Right cardiac atrium (tissue), 5 donors: ENCODE data around the gene EHMT1. TPM values are rescaled to one million over a fixed set of nuclear protein-coding genes. Genes with fewer than 3 reads are reported as not detected.

Experiments used
- ATAC-seq, 2 donors: fragments of 200-7000 bp; cut with Tn5 transposase; one replicate each; pipeline versions ENCODE4 v1.8.0 to v1.9.1; 2020; ENCODE audit warnings: moderate library complexity in 2 of 2, mild to moderate bottlenecking in 1 of 2
- DNase-seq, 3 donors: peaks; one replicate each; pipeline ENCODE4 v3.0.0-alpha.2; 2020
- H3K27ac ChIP-seq: one replicate; pipeline ENCODE4 v1.5.1; 2013; ENCODE audit warnings: mild to moderate bottlenecking, low read length, control low read depth, moderate library complexity
- H3K27me3 ChIP-seq: one replicate; pipeline ENCODE4 v1.6.1; 2013; ENCODE audit not compliant: control insufficient read depth, insufficient read depth
- H3K4me1 ChIP-seq: one replicate; pipeline ENCODE4 v1.6.1; 2013; ENCODE audit warnings: low read length; ENCODE audit not compliant: control insufficient read depth, insufficient read depth
- H3K4me3 ChIP-seq: one replicate; pipeline ENCODE4 v1.5.1; 2013; ENCODE audit warnings: low read length, control low read depth
- H3K9me3 ChIP-seq: one replicate; pipeline ENCODE4 v1.6.1; 2013; ENCODE audit warnings: low read length; ENCODE audit not compliant: control insufficient read depth
- WGBS: extraction: QIAGEN DNeasy Blood & Tissue Kit; methylation state at CpG from one replicate; pipeline ENCODE4 v1.1.7; 2013; 5-methylcytosine and 5-hydroxymethylcytosine counted together
- intact Hi-C, 4 donors: fragments of 100-400 bp; cut with DNase I; formaldehyde crosslinking; loops; one replicate each; pipeline versions ENCODE4 v1.11.0 to v1.14.0; 2022 to 2023
- polyA plus RNA-seq: library from polyadenylated mRNA; stranded (reverse); fragments of 200-250 nt; gene quantifications from one replicate; pipeline ENCODE4 v1.2.3, GENCODE V29; 2013
- total RNA-seq, 4 donors: library from RNA; stranded (reverse); fragmentation: NEBNext Ultra II Directional; extraction: Animal tissue kit (Norgen Biotek cat#: 25700); gene quantifications; one replicate each; pipeline ENCODE4 v1.2.1, GENCODE V29; 2021
- donor health status: healthy with polysubstance abuse.
- donor health status: DM: no; HTN: yes; CAD: no.
- donor health status: DM: no; HTN: no; CAD: no.
- donor health status: DM: no; HTN: yes; CAD: no; lungs with severe emphysema.
- donor health status: DM: yes; HTN: yes; CAD: no.

The EHMT1 gene
- total and polyA plus RNA-seq, 5 donors: 23.3 to 38.6 (median 36.0) TPM

DNA sequence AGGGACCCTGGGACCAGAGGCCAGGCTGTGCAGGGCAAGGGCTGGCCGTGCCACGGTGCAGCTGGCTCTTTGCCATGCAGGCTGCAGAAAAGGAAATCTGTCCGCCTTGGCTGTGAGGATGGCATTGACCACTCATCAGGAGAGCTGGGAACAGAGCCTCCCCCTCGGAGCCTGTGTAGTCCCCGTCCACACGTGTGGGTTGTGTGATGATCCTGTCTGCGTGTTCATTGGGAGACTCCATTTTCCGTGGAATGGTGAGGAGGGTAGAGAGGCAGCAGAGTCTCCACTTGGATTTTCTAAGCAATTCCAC, 47.7 kb downstream of the EHMT1 start:
- H3K27me3 ChIP-seq: no peaks in the 10 kb centered on the region
- H3K4me3 ChIP-seq: no peak overlapping the region
- H3K9me3 ChIP-seq: no peaks in the 10 kb centered on the region
- 39% methylated on average over 8 of the region's 8 CpGs for WGBS
- ATAC-seq: peak; percentile 24 to 29
- intact Hi-C loops: no loop called here
- peak in 1 of 3 donors; percentile 70 for DNase-seq
- no peak overlapping the region for H3K27ac ChIP-seq
- H3K4me1 ChIP-seq: peaks cover 15% of the 10 kb centered on the region

DNA sequence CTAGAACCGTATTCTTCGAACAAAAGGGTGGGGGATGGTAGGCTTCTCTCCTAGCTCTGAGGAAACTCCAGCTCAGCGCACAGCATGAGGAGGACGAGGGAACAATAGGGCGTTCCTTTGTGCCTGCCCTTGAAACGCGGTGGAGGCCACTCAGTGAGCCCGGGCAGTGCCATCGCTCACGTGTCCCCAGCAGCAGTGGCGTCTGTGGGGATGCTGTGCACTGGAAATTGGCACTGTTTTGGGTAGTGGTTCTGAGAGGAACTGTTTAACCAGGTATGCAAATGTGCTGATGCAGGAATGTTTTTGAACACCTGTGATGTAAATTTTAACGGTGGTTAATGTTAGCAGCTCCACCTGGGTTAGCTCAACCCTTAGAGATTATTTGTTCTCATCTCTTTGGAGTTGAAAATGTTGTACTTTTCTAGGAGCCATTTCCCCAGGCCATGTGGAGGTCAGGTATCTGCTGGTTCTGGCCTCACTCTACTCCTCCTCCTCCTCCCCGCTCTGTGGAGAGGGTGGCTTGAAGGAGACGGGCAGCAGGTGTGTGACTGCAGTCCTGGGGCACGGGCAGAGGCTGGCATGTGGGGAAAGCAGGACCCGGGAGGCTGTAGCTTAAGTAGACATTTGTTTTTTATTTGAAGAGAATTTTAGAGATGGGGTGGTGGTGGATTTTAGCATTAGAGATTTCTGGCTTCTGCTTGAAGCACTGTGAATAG, 48.3 kb downstream of the EHMT1 start:
- no peak overlapping the region for H3K4me3 ChIP-seq
- no peaks in the 10 kb centered on the region for H3K27me3 ChIP-seq
- DNase-seq (no peak), ATAC-seq (peak; percentile 29 to 65)
- no peak overlapping the region for H3K27ac ChIP-seq
- no peaks in the 10 kb centered on the region for H3K9me3 ChIP-seq
- intact Hi-C loops: no loop called here
- peaks cover 15% of the 10 kb centered on the region for H3K4me1 ChIP-seq
- 63% methylated on average over 16 of the region's 16 CpGs for WGBS

DNA sequence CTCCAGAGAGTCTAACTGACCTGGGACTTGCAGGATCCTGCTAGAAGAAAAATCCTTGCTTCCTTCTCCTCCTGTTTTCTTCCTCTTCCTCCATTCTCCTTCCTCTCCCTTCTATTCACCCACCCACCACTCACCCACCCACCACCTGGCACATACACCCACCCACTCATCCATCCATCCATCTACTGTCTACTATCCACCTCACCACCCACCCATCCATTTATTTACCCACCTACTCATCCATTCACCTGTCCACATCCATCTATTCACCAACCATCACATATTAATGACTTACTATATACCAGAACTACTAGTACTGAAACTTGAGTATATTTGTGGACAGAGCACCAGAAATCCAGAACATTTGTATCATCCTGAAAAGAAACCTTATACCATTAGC, 49.4 kb downstream of the EHMT1 start:
- DNase-seq (no peak), ATAC-seq (no peak)
- no peaks in the 10 kb centered on the region for H3K27me3 ChIP-seq
- no peak overlapping the region for H3K4me3 ChIP-seq
- intact Hi-C loops: no loop called here
- H3K9me3 ChIP-seq: no peaks in the 10 kb centered on the region
- no peak overlapping the region for H3K27ac ChIP-seq
- H3K4me1 ChIP-seq: peaks cover 16% of the 10 kb centered on the region

DNA sequence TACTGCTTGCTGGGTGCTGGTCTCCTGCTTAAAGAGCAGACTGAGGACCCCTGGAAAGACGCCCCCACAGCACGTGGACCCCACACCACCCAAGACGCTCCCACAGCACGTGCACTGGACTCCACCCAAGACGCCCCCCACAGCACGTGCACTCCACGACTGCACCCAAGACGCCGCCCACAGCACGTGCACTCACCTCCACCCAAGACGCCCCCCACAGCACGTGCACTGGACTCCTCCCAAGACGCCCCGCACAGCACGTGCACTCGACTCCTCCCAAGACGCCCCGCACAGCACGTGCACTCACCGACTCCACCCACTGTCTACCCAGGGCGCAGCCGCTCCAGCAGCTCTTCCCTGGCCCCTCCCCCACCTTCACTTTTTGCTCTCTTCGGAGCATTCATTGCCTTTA, 50.5 kb downstream of the EHMT1 start:
- H3K4me3 ChIP-seq: no peak overlapping the region
- WGBS: 86% methylated on average over 23 of the region's 23 CpGs
- H3K27ac ChIP-seq: no peak overlapping the region
- peak in 1 of 3 donors; percentile 65 for DNase-seq
- peak; percentile 47 to 50 for ATAC-seq
- H3K27me3 ChIP-seq: no peaks in the 10 kb centered on the region
- H3K4me1 ChIP-seq: peaks cover 18% of the 10 kb centered on the region
- H3K9me3 ChIP-seq: no peaks in the 10 kb centered on the region
- intact Hi-C loops: no loop called here

DNA sequence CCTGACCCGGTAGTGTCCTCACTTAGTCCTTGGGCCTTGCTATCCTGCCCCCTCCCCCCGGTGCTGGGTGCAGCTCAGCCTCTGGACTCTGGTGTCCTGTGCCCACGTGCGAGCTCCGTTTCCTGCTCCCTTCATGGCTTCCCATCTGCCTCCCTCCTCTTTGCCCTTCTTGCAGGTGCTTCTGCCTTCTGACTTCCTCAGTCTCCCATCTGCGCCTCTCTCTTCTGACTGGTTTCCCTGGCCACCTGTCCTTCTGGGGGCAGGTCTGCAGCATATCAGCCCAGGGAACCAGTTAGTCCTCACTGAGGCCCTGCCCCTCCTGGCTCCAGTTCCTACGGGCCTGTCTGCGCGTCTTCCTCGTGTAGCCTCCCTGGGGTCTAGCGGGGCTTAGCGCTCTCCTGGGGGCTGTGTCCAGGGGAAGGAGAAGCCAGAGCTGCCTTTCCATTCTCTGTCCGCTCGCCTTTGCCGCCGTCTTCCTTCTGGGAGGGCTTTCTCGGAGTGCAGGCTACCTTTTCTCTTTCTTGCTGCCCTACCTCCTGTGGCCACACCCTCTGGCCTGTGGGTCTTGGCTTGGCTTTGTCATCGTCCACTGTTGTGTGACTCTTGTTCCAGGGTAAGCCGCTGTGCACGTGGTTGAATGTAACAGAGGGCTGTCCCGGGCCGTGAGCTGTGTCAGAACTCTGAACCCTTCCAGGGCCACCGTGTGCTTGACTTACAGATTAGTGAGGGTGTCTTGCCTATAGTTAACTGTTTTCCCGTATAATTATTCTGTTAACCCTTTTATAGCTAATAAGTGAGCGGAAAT, 51.8 kb downstream of the EHMT1 start:
- no peaks in the 10 kb centered on the region for H3K27me3 ChIP-seq
- DNase-seq: peak in 1 of 3 donors; percentile 60
- H3K4me1 ChIP-seq: peaks cover 20% of the 10 kb centered on the region
- H3K27ac ChIP-seq: no peak overlapping the region
- H3K4me3 ChIP-seq: no peak overlapping the region
- ATAC-seq: peak; percentile 47 to 52
- 38% methylated on average over 25 of the region's 25 CpGs for WGBS
- intact Hi-C loops: no loop called here
- H3K9me3 ChIP-seq: no peaks in the 10 kb centered on the region

DNA sequence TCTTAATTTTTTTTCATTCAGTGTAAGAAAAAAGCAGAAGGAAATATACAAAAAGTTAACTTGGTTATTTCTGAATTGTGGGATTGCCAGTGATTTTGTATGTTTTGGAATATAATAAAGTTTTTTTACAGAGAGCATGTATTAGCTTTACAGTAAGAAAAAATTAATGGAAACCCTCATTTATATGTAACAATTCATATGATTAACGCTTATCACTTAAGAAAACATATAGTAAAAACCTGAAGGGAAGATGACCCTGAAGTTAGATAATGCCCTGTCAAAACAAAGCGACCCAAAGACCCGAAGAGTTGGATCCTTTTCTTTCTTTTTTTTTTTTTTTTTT, 52.4 kb downstream of the EHMT1 start:
- DNase-seq (no peak), ATAC-seq (no peak)
- intact Hi-C loops: no loop called here
- Histone ChIP-seq H3K4me1 (peaks cover 18% of the 10 kb centered on the region), H3K9me3 (no peaks in the 10 kb centered on the region), H3K27ac (no peak overlapping the region), H3K27me3 (no peaks in the 10 kb centered on the region), H3K4me3 (no peak overlapping the region)
- WGBS: 87% methylated on average over 3 of the region's 3 CpGs

DNA sequence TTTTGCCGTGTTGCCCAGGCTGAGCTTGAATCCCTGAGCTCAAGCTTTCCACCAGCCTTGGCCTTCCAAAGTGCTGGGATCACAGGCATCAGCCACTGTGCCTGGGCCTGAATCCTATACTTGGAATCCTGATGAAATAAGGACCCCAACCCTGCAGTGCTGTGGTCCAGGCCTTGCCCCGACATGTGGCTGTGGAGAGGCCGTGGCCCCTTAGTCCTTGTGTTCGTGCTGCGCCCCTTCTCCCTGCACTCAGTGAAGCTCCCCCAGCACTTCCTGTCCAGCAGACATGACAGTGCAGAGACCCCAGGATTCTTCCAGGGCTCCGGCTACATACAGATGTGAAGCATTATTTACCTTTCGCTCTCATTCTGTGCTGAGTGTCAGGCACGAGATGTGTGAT, 52.9 kb downstream of the EHMT1 start:
- intact Hi-C loops: no loop called here

DNA sequence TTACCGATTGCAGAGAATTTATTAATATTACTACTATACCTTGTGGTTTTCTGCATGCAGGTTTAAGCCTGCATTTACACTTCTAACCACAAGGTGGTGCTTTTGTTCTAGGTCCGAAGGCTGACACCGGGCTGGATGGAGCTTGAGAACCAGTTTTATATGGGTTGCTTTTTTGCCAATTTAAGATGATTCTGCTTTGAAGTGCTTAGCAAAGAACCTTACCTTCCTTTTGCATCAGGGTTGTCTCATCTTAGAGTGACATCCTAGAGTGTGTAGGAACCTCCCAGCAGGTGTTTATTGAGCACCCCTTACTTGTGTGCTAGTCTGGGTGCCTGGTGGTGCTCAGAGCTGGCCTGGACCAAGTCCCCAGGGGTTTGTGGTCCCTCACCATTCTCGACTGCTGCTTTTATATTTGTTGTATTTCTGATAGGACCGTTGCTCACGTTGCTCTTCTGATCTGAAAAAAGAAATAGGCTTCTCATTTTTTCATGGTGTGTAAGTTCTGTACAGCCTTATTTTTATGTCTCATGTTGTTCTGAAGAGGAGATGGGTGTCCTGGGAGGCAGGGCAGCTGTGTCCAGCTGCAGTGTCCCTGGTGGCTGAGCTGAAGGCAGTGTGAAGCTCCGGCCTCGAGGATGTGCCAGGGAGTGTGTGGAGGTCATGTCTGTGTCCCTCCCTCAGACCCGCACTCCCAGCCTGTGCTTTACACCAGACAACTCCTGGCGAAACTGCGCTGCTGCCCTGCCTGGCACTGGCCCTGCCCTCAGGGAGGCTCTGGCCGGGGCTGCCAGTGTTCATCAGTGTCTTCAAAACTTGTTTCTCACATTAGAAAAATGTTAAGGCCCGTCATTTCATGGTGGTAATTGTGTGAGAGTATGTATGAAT, 54.3 kb downstream of the EHMT1 start:
- DNase-seq (peak in 2 of 3 donors; percentile 65 to 67), ATAC-seq (peak; percentile 30 to 45)
- Histone ChIP-seq H3K4me1 (peaks cover 11% of the 10 kb centered on the region), H3K27ac (no peak overlapping the region), H3K4me3 (no peak overlapping the region), H3K27me3 (no peaks in the 10 kb centered on the region), H3K9me3 (no peaks in the 10 kb centered on the region)
- WGBS: 38% methylated on average over 13 of the region's 13 CpGs
- intact Hi-C loops: no loop called here

More for the DNA sequence above, 52.9 kb downstream of the EHMT1 start:
- no peak for DNase-seq
- Histone ChIP-seq H3K27me3 (no peaks in the 10 kb centered on the region), H3K4me1 (peaks cover 13% of the 10 kb centered on the region), H3K27ac (no peak overlapping the region), H3K4me3 (no peak overlapping the region), H3K9me3 (no peaks in the 10 kb centered on the region)
- 90% methylated on average over 8 of the region's 8 CpGs for WGBS
- no peak for ATAC-seq

DNA sequence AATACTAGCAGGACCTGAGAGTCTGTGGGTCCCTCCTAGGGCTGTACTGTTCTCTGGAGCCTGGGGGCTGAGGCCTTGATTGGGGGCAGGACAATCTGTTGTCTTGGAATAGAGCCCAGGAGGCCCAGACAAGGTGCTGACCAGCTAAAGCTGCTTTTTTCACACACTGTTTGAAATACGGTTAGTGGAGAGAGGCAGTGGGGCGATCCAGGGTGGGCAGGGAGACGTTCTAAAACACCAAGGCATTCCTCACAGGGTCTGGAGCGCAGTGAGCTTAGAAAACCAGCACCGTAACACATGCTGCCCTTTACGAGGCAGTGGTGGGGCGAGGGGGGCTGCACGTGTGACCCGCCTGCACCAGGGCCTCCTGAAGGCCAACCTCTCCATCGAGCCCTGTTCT, 55.1 kb downstream of the EHMT1 start:
- 45% methylated on average over 10 of the region's 10 CpGs for WGBS
- intact Hi-C loops: no loop called here
- no peaks in the 10 kb centered on the region for H3K27me3 ChIP-seq
- ATAC-seq (no peak), DNase-seq (no peak)
- H3K4me1 ChIP-seq: peaks cover 11% of the 10 kb centered on the region
- no peak overlapping the region for H3K27ac ChIP-seq
- H3K9me3 ChIP-seq: no peaks in the 10 kb centered on the region
- H3K4me3 ChIP-seq: no peak overlapping the region

DNA sequence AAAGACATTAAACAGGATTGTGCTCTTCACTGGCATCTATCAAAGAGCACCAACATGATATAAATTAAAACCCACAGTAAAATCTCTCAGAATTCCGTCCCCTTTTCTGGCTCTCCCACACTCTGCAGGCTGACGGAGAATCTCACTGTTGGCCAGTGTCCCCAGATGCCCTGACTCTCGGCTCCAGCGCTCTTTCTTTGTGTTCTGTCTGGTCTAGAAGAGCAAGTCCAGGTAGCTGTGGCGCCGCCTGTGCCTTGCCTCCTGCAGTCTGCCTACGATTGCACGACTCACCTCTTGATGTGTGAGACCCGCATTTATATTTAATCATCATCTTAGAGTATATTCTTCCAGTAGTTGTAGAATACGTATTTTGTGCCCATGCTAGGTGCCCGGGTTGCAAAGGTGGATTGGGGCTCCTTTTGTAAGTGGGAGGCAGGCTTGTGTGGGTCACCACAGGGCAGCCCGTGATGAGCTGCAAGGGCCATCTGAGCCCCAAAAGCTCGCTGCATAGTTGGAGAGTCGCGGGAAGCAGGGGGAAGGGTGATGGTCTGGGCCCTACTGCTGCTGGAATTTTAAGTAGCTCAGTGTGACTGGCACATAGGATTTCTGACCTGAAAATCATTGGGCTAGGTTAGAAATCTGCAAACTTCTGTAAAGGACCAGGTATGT, 55.6 kb downstream of the EHMT1 start:
- H3K4me3 ChIP-seq: no peak overlapping the region
- DNase-seq (peak in 1 of 3 donors; percentile 53), ATAC-seq (peak in 1 of 2 donors; percentile 36)
- intact Hi-C loops: no loop called here
- 51% methylated on average over 15 of the region's 15 CpGs for WGBS
- no peaks in the 10 kb centered on the region for H3K9me3 ChIP-seq
- no peak overlapping the region for H3K27ac ChIP-seq
- H3K27me3 ChIP-seq: no peaks in the 10 kb centered on the region
- H3K4me1 ChIP-seq: peaks cover 11% of the 10 kb centered on the region
